Measurements from ENCODE around the gene RHEBL1.

DNA sequence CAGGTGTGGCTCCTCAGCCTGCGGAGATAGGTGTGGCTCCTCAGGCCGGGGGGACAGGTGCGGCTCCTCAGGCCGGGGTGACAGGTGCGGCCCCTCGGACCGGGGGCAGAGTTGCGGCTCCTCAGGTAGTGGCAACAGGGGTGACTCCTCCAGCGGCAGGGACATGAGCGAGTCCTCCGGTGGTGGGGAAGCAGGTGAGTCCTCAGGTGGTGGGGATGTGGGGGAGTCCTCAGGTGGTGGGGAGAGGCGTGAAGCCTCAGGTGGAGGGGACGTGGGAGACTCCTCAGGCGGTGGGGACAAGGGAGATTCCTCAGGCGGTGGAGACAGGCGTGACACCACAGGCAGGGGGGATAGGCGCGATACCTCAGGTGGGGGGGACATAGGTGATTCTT is 18.4 kb downstream of the RHEBL1 start:
- no peak for TF ChIP-seq CTCF (IDR thresholded peaks at IDR 0.05)
- no peak for TF ChIP-seq POLR2A (IDR thresholded peaks at IDR 0.05)

Measured in prostate gland (tissue), 2 donors.